Dermis blood vessel endothelial cell (primary cell): ENCODE data around the gene CD79A. TPM values are rescaled to one million over a fixed set of nuclear protein-coding genes. Genes with fewer than 3 reads are reported as not detected.
A peak's percentile ranks its signal among the peaks of the same experiment; 100 is the strongest.

ENCODE experiments used
- DNase-seq: peaks from one replicate; pipeline ENCODE4 v3.0.0; 2010
- total RNA-seq: library from RNA; depleted of rRNA; stranded (reverse); fragments of >200 nt; gene quantifications from 2 replicates; pipeline ENCODE4 v1.2.3, GENCODE V29; 2014

The CD79A gene
- total RNA-seq, 1 donor from 2014 or later, result 0.34 TPM

DNA sequence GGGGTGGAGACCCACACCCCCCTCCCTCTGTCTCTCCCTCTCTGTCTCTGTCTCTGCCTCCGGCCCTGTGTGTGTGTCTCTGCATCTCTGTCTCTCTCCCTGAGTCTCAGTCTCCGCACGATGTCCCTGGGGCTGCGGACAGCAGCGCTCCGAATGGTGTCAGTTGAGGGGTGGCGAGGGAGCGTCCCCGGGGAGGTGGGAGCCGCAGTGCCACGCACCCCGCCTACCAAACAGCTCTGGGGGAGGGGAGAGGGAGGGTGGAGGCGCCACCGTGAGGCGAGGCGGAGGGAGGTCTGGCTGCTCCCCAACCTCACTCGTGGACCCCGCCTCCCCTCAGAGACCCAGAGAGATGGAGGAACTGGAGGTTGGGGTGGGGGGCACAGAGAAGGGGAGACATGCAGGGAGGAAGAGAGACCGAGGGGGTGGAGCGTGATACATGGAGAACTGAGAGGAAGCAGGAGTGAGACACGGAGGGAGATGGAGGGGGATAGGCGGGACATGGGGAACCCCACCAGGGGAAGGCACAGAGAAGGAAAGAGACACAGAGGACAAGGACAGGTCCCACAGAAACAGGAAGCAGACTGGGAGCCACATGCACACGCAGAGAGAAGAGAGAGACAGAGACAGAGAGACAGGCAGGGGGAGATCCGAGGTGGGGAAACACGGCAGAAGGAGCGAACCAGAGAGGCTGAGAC lies 44.0 kb downstream of the CD79A start:
- DNase-seq, result no peak

DNA sequence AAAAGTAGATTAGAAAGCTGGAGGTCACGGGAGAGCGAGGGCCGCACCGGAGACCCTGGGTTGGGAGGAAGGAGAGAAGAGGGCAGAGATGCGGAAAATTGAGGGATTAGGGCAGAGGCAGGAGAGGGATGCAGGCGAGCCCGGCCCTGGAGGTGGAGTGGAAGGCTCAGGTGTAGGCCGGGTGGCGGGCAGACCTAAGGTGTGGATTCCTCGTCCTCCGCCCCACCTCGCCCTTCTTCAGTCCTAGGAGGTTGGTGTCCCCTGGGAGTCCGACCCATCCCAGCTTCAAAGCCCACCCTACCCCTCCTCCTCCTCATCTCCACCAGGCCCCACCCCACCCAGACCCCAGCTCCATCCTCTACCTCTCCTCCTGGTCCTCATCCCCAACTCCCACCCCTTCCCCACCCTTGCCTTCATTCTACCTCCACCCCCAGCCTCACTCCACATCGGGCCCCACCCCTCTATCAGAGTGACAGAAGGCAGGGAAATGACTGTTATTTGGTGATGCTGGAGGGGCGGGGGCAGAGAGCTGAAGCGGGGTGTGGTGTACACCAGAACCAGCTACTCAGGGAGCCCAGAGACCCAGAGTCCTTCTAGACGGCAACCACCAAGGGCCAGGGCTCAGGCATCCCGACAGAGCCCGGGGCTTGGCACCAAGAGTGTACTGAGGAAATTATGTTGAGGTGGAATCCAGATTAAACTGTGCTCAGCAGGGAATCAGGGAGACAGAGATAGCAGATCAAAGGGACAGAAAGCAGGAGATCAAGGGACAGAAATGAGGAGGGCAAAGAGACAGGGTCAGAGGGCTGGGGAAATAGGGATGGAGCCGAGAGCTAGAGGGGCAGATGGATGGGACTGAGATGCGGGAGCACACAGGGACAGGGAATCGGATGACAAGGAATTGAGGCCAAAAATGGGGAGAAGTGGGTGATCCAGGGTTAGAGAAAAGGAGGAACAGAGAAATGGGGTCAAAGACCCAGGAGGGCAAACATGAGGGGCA lies 44.8 kb downstream of the CD79A start:
- DNase-seq, result no peak

DNA sequence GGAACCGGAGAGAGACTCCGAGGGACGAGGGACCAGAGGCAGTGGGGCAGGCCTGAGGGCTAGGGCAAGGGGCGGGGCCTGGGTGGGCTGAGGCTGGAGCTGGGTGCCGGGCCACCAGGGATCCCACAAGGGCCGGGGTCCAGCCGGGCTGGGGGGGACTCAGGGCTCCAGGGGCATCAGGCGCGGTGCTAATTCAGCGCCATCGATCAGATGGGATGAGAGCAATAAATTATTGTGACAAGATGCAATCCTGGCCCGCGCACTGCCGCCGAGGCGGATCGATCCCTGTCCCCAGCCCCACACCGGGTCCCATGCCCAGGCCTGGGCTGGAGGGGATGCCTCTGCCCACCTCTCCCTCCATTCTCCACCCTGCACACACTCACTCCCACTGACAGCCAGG lies 45.5 kb downstream of the CD79A start:
- DNase-seq, result no peak

DNA sequence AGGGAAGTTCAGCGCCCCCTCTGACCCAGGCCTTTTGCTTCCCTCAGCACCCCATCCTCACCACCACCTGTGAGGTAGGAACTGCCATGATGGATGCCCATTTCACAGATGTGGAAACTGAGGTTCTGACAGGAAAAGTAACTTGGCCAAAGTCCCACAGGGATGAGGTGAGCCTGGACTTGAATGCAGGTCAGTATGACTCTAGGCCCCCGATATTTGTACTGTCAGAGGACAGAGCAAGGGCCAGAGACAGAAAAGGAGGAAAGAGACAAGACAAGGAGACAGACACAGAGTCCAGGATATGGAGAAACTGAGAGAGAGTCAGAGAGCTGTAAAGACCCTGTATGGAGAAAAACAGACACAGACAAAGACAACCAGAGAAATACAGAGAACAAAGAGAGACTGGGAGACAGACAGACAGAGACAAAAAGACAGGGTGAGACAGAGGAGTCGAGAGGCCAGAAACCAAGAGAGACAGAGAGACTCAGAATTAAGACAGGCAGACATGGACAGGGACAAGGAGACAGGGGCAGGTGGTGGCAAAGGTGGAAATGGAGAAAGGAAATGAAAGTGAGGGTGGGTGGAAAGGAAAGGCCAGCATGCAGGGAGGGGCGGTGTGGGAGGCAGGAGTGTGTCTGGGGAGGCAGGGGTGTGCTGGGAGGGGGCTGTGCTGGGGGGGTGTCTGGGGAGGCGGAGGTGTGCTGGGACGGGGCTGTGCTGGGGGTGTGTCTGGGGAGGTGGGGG lies 46.1 kb downstream of the CD79A start:
- no peak for DNase-seq

DNA sequence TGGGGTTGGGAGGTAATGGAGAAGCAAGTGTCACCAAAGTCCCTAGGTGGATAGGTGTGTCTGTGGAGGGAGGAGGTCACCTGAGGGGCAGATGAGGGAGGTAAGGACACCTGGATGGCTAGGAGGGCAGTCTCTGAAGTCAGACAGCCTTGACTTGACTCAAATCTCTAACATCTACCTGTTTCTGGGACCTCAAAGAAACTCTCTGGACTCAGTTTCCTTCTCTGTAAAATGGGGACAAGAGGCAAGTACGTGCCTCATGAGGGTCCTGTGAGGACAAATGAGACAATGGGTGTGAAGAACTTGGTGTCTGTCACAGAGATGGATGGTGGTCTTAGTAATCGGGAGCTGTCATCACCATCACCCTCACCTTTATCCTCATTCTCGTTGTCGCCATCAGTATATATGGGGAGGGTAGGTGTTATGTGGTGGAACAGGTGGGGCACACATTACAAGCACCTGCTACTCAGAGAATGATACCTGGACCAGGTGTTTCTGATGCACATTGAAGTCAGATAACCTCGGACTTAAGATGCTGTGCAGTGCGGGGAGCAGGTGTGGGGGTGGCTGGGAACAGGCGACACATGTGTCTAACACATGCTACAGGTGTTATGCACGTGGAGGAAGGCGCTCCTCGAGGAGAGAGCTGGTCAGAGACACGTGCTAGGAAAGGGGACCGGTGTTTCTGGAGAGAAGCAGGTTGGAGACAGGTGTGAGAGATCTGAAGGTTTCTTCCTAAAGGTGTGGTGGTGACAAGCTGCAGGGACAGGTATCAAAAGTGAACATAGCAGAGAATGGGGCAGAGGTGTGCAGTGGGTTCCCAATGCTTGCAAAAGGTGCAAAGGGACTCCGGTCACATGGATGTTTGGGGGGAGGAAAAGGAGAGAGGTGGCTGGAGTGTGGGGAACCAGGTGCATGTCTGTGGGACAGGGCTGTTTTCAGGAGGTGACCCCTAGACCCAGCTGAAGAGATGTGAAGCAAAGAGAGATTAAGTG lies 47.4 kb downstream of the CD79A start:
- DNase-seq, result no peak

DNA sequence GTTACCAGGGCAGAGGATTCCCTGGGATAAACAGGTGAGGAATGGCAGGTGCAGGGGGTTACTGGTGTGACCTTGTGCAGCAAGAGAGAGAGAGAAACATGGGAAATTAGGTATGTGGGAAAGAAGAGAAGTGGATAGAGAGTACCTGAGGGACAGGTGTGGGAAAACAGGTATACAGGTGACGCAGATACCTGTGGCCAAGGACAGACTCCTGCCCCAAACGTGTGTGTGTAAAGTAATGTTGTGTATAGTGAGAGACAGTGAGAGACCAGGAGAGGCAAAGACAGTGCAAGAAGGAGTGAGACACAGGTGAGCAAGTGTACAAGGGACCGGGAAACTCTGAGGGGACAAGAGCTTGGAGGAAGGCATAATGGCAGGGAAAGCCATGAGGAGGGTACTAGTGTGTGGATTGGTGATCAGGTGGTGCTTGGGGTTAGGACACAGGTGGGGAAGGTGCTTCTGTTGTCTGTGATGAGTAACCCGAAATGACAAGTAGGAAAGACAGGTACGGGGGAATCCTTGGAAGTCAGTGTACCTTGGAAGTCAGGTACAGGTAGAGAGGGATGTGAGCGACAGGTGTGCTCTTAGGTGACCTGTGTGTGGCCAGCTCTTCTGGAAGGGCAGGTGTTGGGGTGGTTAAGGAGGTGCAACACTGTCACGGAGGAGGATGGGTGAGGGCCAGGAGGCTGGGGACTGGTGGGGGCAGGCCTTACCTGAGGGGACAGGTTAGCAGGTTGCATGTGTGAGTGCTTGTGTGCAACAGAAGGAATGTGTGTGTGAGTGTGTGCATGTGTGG lies 48.3 kb downstream of the CD79A start:
- no peak for DNase-seq

DNA sequence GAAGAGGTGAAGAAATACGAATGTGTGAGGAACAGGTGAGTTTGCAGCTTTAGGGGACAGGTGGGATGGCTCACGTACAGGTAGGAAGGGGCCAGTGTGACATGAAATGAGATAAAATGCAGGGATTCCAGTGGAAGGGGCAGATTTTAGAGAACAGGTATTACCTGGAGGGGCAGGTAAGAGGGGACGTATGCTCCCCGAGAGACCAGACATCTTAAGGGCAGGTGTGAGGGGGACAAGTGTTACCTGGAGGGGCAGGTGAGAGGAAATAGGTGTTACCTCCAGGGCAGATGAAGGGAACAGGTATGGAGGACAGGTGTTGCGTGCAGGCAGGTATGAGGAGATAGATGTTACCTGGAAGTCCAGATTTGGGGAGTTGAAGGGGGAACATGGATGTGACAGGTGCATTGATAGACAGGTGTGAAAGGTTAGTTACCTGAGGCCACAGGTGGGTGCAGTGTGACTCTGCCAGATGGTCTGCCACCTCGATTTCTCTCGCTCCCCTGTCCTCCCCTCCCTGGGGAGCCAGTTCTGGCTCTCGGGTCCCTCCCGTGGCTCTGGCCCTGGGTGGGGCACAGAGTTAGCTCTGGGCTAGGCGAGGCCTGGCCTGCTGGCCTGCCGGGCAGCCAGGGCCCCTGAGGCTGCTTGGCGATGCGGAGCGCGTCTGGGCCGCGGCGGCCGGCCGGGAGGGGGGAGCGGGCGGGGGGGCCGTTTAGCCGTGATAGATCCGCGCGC lies 49.1 kb downstream of the CD79A start:
- no peak for DNase-seq

- DNase-seq, result no peak
Measured at GRCh38 chr19:41926763-41927496, 49.9 kb downstream of the CD79A start.

GRCh38 chr19:41927497-41928192 lies 50.6 kb downstream of the CD79A start:
- DNase-seq, result no peak

GRCh38 chr19:41928221-41928683 lies 51.2 kb downstream of the CD79A start, which contains the start of gene ERFL:
TSS of gene ERFL (minus strand) at chr19:41928449. CDS start at chr19:41912919, 15,530 bp downstream.
- peak; percentile 21 for DNase-seq

GRCh38 chr19:41928754-41929535 lies 51.9 kb downstream of the CD79A start:
- DNase-seq, result no peak

DNA sequence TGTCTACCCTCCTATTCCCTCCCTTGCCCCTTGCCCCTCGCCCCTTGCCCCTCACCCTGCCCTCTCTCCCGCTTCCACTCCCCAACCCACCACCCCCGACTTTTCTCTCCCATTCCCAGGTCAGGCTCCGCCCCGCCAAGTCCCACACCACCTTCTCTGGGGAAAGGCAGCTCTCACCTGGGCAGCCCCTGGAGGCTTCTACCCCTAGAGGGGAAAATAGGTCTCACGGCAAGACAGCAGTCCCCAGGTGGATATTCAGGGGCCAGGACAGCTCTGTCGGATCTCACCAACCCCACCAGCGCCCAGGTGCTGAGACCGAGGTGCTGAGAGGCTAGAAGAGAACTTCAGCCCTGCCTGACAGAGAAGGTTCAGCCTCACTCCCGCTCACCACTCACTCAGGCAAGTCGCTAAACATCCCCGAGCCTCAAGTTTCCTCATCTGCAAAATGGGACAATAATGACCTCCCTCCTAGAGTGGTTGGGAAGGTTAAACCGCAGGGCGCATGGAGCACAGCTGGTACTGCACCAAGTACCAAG lies 52.5 kb downstream of the CD79A start:
- no peak for DNase-seq

DNA sequence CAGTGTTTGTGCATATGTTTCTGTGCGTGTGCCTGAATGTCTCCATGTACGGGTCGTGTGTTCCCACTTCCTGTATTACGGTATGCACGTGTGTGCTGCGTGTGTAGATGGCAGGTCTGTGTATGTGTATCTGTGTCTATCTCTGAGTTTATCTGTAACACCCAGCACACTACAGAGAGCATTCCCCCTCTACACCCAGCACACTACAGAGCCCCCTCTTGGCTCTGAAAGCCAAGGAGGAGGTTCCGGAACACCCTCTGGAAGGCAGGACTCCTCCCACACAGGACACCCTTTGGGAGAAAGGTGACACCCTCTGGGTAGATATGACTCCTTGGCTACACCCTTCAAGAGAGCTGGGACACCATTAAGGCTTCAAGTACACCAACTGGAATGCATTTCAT lies 53.2 kb downstream of the CD79A start:
- no peak for DNase-seq
